ENCODE data around the gene LGSN. TPM values are rescaled to one million over a fixed set of nuclear protein-coding genes. Genes with fewer than 3 reads are reported as not detected.

LGSN gene
- total and polyA plus RNA-seq, 2 of the 13 experiments (the other 11 are each of a cell fraction or from before 2014, with no cell fraction given) = 0.13 to 0.63 TPM

- no peaks in the 10 kb centered on the region for H3K79me2 ChIP-seq (ENCODE audit: insufficient read depth, low read length)
- H3K36me3 ChIP-seq (replicated peaks in 1 of 2; ENCODE audit: control insufficient read depth in 1 of 2, insufficient read depth in 2 of 2, low read length in 2 of 2) = no peaks in the 10 kb centered on the region
- TF ChIP-seq ZNF644 (CRISPR knock-in tag; IDR thresholded peaks at IDR 0.05; ENCODE audit: low read depth) (no peak), ZNF432 (CRISPR knock-in tag; IDR thresholded peaks at IDR 0.05; ENCODE audit: borderline replicate concordance) (no peak), RFX3 (CRISPR knock-in tag; IDR thresholded peaks at IDR 0.05) (no peak)
- no peaks in the 10 kb centered on the region for H3K27me3 ChIP-seq (ENCODE audit: control insufficient read depth in 1 of 2, insufficient read depth in 2 of 2, low read length in 2 of 2)
- no peaks in the 10 kb centered on the region for H3K4me1 ChIP-seq (ENCODE audit: insufficient read depth, low read length)
- no peaks in the 10 kb centered on the region for H3K9me3 ChIP-seq (ENCODE audit: low read length)
- in situ Hi-C loops (cut with HindIII; ENCODE audit: extremely low pct_ligation_motif_present, low pct_unique_long_range_greater_than_20kb) = no loop called here
- CTCF ChIA-PET (ENCODE audit: low intra/inter-chr PET ratio, low total read pairs) = no interaction called here
- H3K9ac ChIP-seq (ENCODE audit: insufficient read depth, low read depth, low read length) = no peak overlapping the region
- FAIRE-seq = no peak
- POLR2A ChIA-PET = no interaction called here
- DNase-seq (ENCODE audit: low spot score) = no peak
- no TSS peak for BruUV-seq (replicated peaks)
- no peak for ATAC-seq
- H3K4me3 ChIP-seq (replicated peaks in 1 of 3; ENCODE audit: insufficient read depth in 1 of 3, low read depth in 2 of 3, low read length in 3 of 3) = no peak overlapping the region
- no peaks in the 10 kb centered on the region for H4K20me1 ChIP-seq (ENCODE audit: insufficient read depth, low read length)
- WGBS (ENCODE audit: low lambda C conversion rate) = 31% methylated on average over 3 of the region's 3 CpGs
- no peak overlapping the region for H2AFZ ChIP-seq (ENCODE audit: low read length)
- H3K4me2 ChIP-seq (ENCODE audit: low read depth, low read length) = no peak overlapping the region
- intact Hi-C loops (cut with micrococcal nuclease; ENCODE audit: unreplicated experiment) = no loop called here
- H3K27ac ChIP-seq (ENCODE audit: extremely low read length, insufficient read depth, low read length) = no peak overlapping the region
These were observed 3.7 kb downstream of the LGSN start for GRCh38 chr6:63316113-63316512.

- Histone ChIP-seq H3K4me2 (ENCODE audit: low read depth, low read length) (no peak overlapping the region), H3K36me3 (replicated peaks in 1 of 2; ENCODE audit: control insufficient read depth in 1 of 2, insufficient read depth in 2 of 2, low read length in 2 of 2) (no peaks in the 10 kb centered on the region), H3K9ac (ENCODE audit: insufficient read depth, low read depth, low read length) (no peak overlapping the region), H3K9me3 (ENCODE audit: low read length) (no peaks in the 10 kb centered on the region), H3K27ac (ENCODE audit: extremely low read length, insufficient read depth, low read length) (no peak overlapping the region), H2AFZ (ENCODE audit: low read length) (no peak overlapping the region), H4K20me1 (ENCODE audit: insufficient read depth, low read length) (no peaks in the 10 kb centered on the region), H3K4me3 (replicated peaks in 1 of 3; ENCODE audit: insufficient read depth in 1 of 3, low read depth in 2 of 3, low read length in 3 of 3) (no peak overlapping the region), H3K27me3 (ENCODE audit: control insufficient read depth in 1 of 2, insufficient read depth in 2 of 2, low read length in 2 of 2) (no peaks in the 10 kb centered on the region), H3K4me1 (ENCODE audit: insufficient read depth, low read length) (no peaks in the 10 kb centered on the region), H3K79me2 (ENCODE audit: insufficient read depth, low read length) (no peaks in the 10 kb centered on the region)
- BruUV-seq (replicated peaks) = no TSS peak
- ChIA-PET POLR2A (no interaction called here), CTCF (ENCODE audit: low intra/inter-chr PET ratio, low total read pairs) (no interaction called here)
- ATAC-seq = no peak
- 57% methylated on average over 2 of the region's 2 CpGs for WGBS (ENCODE audit: low lambda C conversion rate)
- no peak for DNase-seq (ENCODE audit: low spot score)
- intact Hi-C loops (cut with micrococcal nuclease; ENCODE audit: unreplicated experiment) = no loop called here
- in situ Hi-C loops (cut with HindIII; ENCODE audit: extremely low pct_ligation_motif_present, low pct_unique_long_range_greater_than_20kb) = no loop called here
- no peak for FAIRE-seq
- no peak for TF ChIP-seq IKZF4 (CRISPR knock-in tag; IDR thresholded peaks at IDR 0.05; ENCODE audit: borderline replicate concordance, low read depth, not compliant biosample characterization)
- no peak for TF ChIP-seq KLF15 (CRISPR knock-in tag; IDR thresholded peaks at IDR 0.05; ENCODE audit: borderline replicate concordance)
- TF ChIP-seq ZNF839 (CRISPR knock-in tag; IDR thresholded peaks at IDR 0.05; ENCODE audit: borderline replicate concordance) = no peak
- no peak for TF ChIP-seq CHD4 (IDR thresholded peaks at IDR 0.05; ENCODE audit: borderline replicate concordance, low read length)
- TF ChIP-seq ARID4A (CRISPR knock-in tag; IDR thresholded peaks at IDR 0.05; ENCODE audit: borderline replicate concordance) = no peak
- TF ChIP-seq ZBTB33 (CRISPR knock-in tag; IDR thresholded peaks at IDR 0.05) = no peak
- no peak for TF ChIP-seq MXI1 (IDR thresholded peaks at IDR 0.05; ENCODE audit: borderline replicate concordance, low read depth, low read length)
- TF ChIP-seq SOX5 (CRISPR knock-in tag; IDR thresholded peaks at IDR 0.05; ENCODE audit: borderline replicate concordance) = no peak
- TF ChIP-seq ZNF205 (CRISPR knock-in tag; IDR thresholded peaks at IDR 0.05) = no peak
These were observed 6.7 kb downstream of the LGSN start for GRCh38 chr6:63313111-63313510.

All from HepG2 (cell line).